Measurements from ENCODE around the gene CASTOR2. TPM values are rescaled to one million over a fixed set of nuclear protein-coding genes. Genes with fewer than 3 reads are reported as not detected.

The CASTOR2 gene
- total and polyA plus RNA-seq, 11 donors: 9.6 to 180 (median 27.7) TPM

DNA sequence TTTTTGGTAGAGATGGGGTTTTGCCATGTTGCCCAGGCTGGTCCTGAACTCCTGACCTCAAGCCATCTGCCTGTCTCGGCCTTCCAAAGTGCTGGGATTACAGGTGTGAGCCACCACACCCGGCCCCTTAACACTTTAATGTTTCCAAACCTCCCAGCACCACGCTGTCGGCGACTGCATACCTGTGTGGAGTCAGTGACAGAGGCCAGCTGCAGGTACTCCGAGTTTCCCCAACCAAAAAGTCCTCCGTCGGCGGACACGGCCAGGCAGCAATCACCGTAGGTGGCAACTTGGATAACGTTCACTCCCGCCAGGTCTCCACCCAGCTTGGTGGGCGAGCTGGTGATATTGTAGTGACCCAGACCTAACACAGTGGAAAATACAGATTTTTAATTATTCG lies 93.9 kb downstream of the CASTOR2 start:
- TF ChIP-seq POLR2A (IDR thresholded peaks at IDR 0.05): no peak
- TF ChIP-seq, protein P1, sequence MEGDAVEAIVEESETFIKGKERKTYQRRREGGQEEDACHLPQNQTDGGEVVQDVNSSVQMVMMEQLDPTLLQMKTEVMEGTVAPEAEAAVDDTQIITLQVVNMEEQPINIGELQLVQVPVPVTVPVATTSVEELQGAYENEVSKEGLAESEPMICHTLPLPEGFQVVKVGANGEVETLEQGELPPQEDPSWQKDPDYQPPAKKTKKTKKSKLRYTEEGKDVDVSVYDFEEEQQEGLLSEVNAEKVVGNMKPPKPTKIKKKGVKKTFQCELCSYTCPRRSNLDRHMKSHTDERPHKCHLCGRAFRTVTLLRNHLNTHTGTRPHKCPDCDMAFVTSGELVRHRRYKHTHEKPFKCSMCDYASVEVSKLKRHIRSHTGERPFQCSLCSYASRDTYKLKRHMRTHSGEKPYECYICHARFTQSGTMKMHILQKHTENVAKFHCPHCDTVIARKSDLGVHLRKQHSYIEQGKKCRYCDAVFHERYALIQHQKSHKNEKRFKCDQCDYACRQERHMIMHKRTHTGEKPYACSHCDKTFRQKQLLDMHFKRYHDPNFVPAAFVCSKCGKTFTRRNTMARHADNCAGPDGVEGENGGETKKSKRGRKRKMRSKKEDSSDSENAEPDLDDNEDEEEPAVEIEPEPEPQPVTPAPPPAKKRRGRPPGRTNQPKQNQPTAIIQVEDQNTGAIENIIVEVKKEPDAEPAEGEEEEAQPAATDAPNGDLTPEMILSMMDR (IDR thresholded peaks at IDR 0.05): no peak
- Histone ChIP-seq H3K27ac (no peak overlapping the region), H3K36me3 (peaks cover 0 to 100% (median 98%) of the 10 kb centered on the region in 9 donors), H3K9me3 (no peaks in the 10 kb centered on the region), H3K27me3 (no peaks in the 10 kb centered on the region), H3K4me3 (no peak overlapping the region), H3K4me1 (peaks cover 0 to 36% (median 13%) of the 10 kb centered on the region in 12 donors)
- WGBS, 4 donors: 96 to 98% (median 98%) methylated on average over 14 to 15 of the region's 15 CpGs
- DNase-seq (no peak), ATAC-seq (no peak)
- intact Hi-C loops (cut with DNase I): no loop called here

DNA sequence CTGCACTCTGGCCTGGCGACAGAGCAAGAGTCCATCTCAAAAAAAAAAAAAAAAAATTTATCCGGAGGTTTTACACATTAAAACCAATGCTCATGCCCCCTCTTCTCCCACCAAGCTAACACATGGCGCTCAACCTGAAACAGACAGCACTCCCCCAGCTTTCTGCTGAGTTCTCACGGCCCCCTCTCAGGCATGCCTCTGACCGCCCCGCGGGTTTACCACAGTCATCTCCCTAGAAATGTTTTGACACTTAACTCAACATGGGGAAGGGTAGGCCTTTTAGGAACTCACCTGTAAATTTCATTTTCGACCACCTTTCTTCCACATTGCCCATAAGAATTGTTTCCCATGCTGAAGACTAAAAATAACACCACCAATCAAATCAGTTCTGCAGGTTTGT lies 99.8 kb downstream of the CASTOR2 start:
- H3K36me3 ChIP-seq: peaks cover 0 to 100% (median 98%) of the 10 kb centered on the region in 9 donors
- no peak for ATAC-seq
- TF ChIP-seq, protein P1 (IDR thresholded peaks at IDR 0.05): no peak
- TF ChIP-seq POLR2A (IDR thresholded peaks at IDR 0.05): no peak
- H3K4me1 ChIP-seq: no peaks in the 10 kb centered on the region
- no peak overlapping the region for H3K4me3 ChIP-seq
- intact Hi-C loops (cut with DNase I): no loop called here
- DNase-seq: no peak
- H3K27ac ChIP-seq: no peak overlapping the region
- H3K9me3 ChIP-seq: no peaks in the 10 kb centered on the region
- WGBS, 4 donors: 82 to 97% (median 93%) methylated on average over 8 of the region's 8 CpGs
- no peaks in the 10 kb centered on the region for H3K27me3 ChIP-seq

DNA sequence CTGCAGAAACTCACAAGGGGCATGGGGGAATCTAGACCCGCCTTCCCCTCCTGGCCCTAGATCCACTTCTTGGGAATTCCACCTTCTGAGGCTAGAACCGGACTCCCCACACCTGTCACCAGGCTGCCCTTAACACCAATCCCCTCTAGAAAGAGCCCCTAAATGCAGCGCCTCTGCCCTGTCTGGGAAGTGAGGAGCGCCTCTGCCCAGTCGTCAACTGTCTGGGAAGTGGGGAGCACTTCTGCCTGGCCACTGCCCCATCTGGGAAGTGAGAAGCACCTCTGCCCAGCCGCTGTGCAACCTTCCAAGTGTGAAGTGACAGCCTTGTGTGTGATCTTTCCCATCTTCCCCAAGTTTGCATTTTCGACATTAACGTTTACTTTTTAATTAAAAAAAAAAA lies 100.3 kb downstream of the CASTOR2 start:
- H3K27ac ChIP-seq: no peak overlapping the region
- H3K4me3 ChIP-seq: no peak overlapping the region
- H3K4me1 ChIP-seq: no peaks in the 10 kb centered on the region
- DNase-seq (no peak), ATAC-seq (no peak)
- no peaks in the 10 kb centered on the region for H3K9me3 ChIP-seq
- intact Hi-C loops (cut with DNase I): no loop called here
- 95 to 98% (median 96%) methylated on average over 8 of the region's 8 CpGs for WGBS, 4 donors
- TF ChIP-seq, protein P1 (IDR thresholded peaks at IDR 0.05): no peak
- TF ChIP-seq POLR2A (IDR thresholded peaks at IDR 0.05): no peak
- no peaks in the 10 kb centered on the region for H3K27me3 ChIP-seq
- H3K36me3 ChIP-seq: peaks cover 0 to 100% (median 98%) of the 10 kb centered on the region in 9 donors

DNA sequence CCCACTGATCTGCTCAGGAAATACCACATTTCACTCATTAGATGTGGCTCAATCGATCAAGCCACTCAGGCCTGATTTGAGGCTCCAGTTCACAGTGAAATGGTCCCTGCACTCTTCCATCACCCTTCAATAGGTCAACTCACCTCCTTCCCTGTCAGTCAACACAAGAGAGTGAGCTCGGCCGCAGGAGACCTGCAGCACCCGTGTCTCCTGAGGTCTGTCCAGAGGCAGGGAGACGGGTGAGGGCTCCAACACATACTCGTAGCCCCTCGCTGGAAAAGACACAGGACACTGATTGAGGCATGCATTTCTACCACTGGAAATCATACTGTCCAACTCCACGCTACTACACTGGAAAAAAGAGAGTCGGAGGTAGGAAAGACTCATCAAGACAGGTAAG lies 102.0 kb downstream of the CASTOR2 start:
- ATAC-seq (no peak), DNase-seq (no peak)
- H3K9me3 ChIP-seq: no peaks in the 10 kb centered on the region
- H3K27ac ChIP-seq: no peak overlapping the region
- TF ChIP-seq, protein P1 (IDR thresholded peaks at IDR 0.05): no peak
- no peak for TF ChIP-seq POLR2A (IDR thresholded peaks at IDR 0.05)
- WGBS, 4 donors: 92 to 95% (median 94%) methylated on average over 9 of the region's 9 CpGs
- H3K36me3 ChIP-seq: peaks cover 0 to 98% (median 93%) of the 10 kb centered on the region in 9 donors
- H3K27me3 ChIP-seq: no peaks in the 10 kb centered on the region
- no peaks in the 10 kb centered on the region for H3K4me1 ChIP-seq
- intact Hi-C loops (cut with DNase I): no loop called here
- no peak overlapping the region for H3K4me3 ChIP-seq
